Neuronal stem cell (in vitro differentiated cells): Measurements from ENCODE around the gene SCAF4.

Source experiments
- DNase-seq: peaks from one replicate; pipeline ENCODE4 v3.0.0-alpha.2; 2013; ENCODE audit warnings: low spot score
- H2AFZ ChIP-seq: one replicate; pipeline ENCODE4 v1.6.1; 2013; ENCODE audit warnings: mild to moderate bottlenecking, low read length, inconsistent platforms
- H2AK5ac ChIP-seq: 2 replicates; pipeline ENCODE4 v1.6.1; 2013; ENCODE audit warnings: low read depth, mild to moderate bottlenecking, inconsistent platforms, low read length, moderate library complexity, mixed read lengths
- H2BK120ac ChIP-seq: 2 replicates; pipeline ENCODE4 v1.6.1; 2013; ENCODE audit warnings: low read depth, mild to moderate bottlenecking, inconsistent platforms, low read length, moderate library complexity, mixed read lengths
- H2BK12ac ChIP-seq: one replicate; pipeline ENCODE4 v1.6.1; 2013; ENCODE audit warnings: low read length, inconsistent platforms
- H2BK15ac ChIP-seq: 2 replicates; pipeline ENCODE4 v1.6.1; 2013; ENCODE audit warnings: mild to moderate bottlenecking, low read length, inconsistent platforms, mixed read lengths
- H2BK5ac ChIP-seq: one replicate; pipeline ENCODE4 v1.6.1; 2013; ENCODE audit warnings: inconsistent platforms, mild to moderate bottlenecking, low read length, moderate library complexity
- H3K14ac ChIP-seq: one replicate; pipeline ENCODE4 v1.6.1; 2013; ENCODE audit warnings: low read length, inconsistent platforms
- H3K18ac ChIP-seq: 2 replicates; pipeline ENCODE4 v1.6.1; 2013; ENCODE audit warnings: low read length, inconsistent platforms
- H3K23ac ChIP-seq: 2 replicates; pipeline ENCODE4 v1.6.1; 2013; ENCODE audit warnings: low read depth, mild to moderate bottlenecking, mixed read lengths, low read length, inconsistent platforms; ENCODE audit not compliant: poor library complexity
- H3K27ac ChIP-seq: replicated peaks from 3 replicates; pipeline ENCODE4 v1.5.1; 2013; ENCODE audit warnings: low read length, inconsistent platforms
- H3K27me3 ChIP-seq, 3 experiments: 2 replicates each; pipeline ENCODE4 v1.6.1; 2013; ENCODE audit warnings: low read length in 3 of 3, mild to moderate bottlenecking in 2 of 3, inconsistent platforms in 1 of 3, low read depth in 1 of 3, mixed read lengths in 1 of 3, moderate library complexity in 1 of 3; ENCODE audit not compliant: control insufficient read depth in 3 of 3, insufficient read depth in 3 of 3
- H3K36me3 ChIP-seq, 2 donors: replicated peaks in 1 of 2; 2 replicates each; pipeline ENCODE4 v1.6.1; 2013; ENCODE audit warnings: low read length in 2 of 2; ENCODE audit not compliant: control insufficient read depth in 2 of 2, insufficient read depth in 2 of 2
- H3K4ac ChIP-seq: 2 replicates; pipeline ENCODE4 v1.6.1; 2013; ENCODE audit warnings: inconsistent platforms, mild to moderate bottlenecking, low read length, moderate library complexity
- H3K4me1 ChIP-seq, 2 donors: 1 replicate in 1 of 2; 2 replicates in 1 of 2; pipeline ENCODE4 v1.6.1; 2013; ENCODE audit warnings: low read length in 2 of 2, low read depth in 1 of 2; ENCODE audit not compliant: control insufficient read depth in 2 of 2, insufficient read depth in 1 of 2
- H3K4me2 ChIP-seq: one replicate; pipeline ENCODE4 v1.6.1; 2013; ENCODE audit warnings: mild to moderate bottlenecking, low read length, inconsistent platforms; ENCODE audit not compliant: insufficient read depth, poor library complexity, severe bottlenecking
- H3K4me3 ChIP-seq, 2 donors: 2 replicates each; pipeline ENCODE4 v1.5.1; 2013; ENCODE audit warnings: low read length in 2 of 2, mild to moderate bottlenecking in 2 of 2, inconsistent platforms in 1 of 2, moderate library complexity in 1 of 2
- H3K79me1 ChIP-seq: one replicate; pipeline ENCODE4 v1.6.1; 2013; ENCODE audit warnings: low read depth, mild to moderate bottlenecking, inconsistent platforms, low read length, moderate library complexity
- H3K9ac ChIP-seq: one replicate; pipeline ENCODE4 v1.6.1; 2013; ENCODE audit warnings: mild to moderate bottlenecking, low read depth, low read length, inconsistent platforms; ENCODE audit not compliant: poor library complexity
- H3K9me3 ChIP-seq, 2 donors: replicated peaks in 1 of 2; 2 replicates each; pipeline versions ENCODE3 to v1.6.1; 2013; ENCODE audit warnings: low read length in 2 of 2, mild to moderate bottlenecking in 2 of 2, inconsistent platforms in 1 of 2, low read depth in 1 of 2, mixed read lengths in 1 of 2, moderate library complexity in 1 of 2; ENCODE audit not compliant: control insufficient read depth in 2 of 2, insufficient read depth in 1 of 2
- H4K8ac ChIP-seq: one replicate; pipeline ENCODE4 v1.6.1; 2013; ENCODE audit warnings: low read depth, mild to moderate bottlenecking, inconsistent platforms, low read length, moderate library complexity
- H4K91ac ChIP-seq: one replicate; pipeline ENCODE4 v1.6.1; 2013; ENCODE audit warnings: low read length, low read depth, mild to moderate bottlenecking, inconsistent platforms; ENCODE audit not compliant: poor library complexity
- WGBS, 2 donors: extraction: QIAGEN DNeasy Blood & Tissue Kit; methylation state at CpG; one replicate each; pipeline ENCODE4 v1.1.7; 2013; ENCODE audit warnings: missing lambda C conversion rate in 2 of 2, mixed read lengths in 1 of 2; ENCODE audit not compliant: insufficient read length in 2 of 2, insufficient replicate concordance in 1 of 2; ENCODE audit errors: extremely low coverage in 2 of 2; 5-methylcytosine and 5-hydroxymethylcytosine counted together

Gene SCAF4

DNA sequence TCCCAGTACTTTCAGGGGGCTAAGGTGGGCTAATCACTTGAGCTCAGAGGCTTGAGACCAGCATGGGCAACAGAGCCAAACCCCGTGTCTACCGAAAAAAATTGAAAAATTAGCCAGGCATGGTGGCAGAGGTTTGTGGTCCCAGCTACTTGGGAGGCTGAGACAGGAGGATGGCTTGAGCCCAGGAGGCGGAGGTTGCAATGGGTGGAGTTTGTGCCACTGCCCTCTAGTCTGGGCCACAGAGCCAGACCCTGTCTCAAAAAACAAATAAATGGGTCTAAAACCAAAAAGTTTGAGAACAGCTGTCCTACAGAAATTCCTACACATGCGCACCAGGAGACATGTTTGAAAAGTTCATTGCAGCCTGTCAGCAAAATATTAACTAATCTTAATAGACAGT, 5.5 kb downstream of the SCAF4 start:
- H3K23ac ChIP-seq, result no peak overlapping the region
- H3K4me1 ChIP-seq, result peaks cover 0 to 4% of the 10 kb centered on the region in 2 donors
- H3K79me1 ChIP-seq, result peaks cover 3% of the 10 kb centered on the region
- no peak for DNase-seq
- no CpG with 5 or more reads among the region's 4 CpGs for WGBS, 2 donors
- no peak overlapping the region for H4K91ac ChIP-seq
- no peak overlapping the region for H3K9ac ChIP-seq
- peaks cover 0 to 28% of the 10 kb centered on the region in 2 donors for H3K9me3 ChIP-seq
- no peak overlapping the region for H2BK12ac ChIP-seq
- no peak overlapping the region for H3K14ac ChIP-seq
- H2BK120ac ChIP-seq, result no peak overlapping the region
- H3K36me3 ChIP-seq, result peaks cover 0 to 55% of the 10 kb centered on the region in 2 donors
- no peak overlapping the region for H2BK5ac ChIP-seq
- no peak overlapping the region for H3K4me3 ChIP-seq
- H3K27me3 ChIP-seq, result no peaks in the 10 kb centered on the region
- no peak overlapping the region for H2AK5ac ChIP-seq
- no peak overlapping the region for H3K27ac ChIP-seq
- no peak overlapping the region for H2BK15ac ChIP-seq
- no peak overlapping the region for H4K8ac ChIP-seq
- no peak overlapping the region for H3K18ac ChIP-seq
- H3K4me2 ChIP-seq, result no peak overlapping the region
- no peak overlapping the region for H2AFZ ChIP-seq
- H3K4ac ChIP-seq, result no peak overlapping the region

DNA sequence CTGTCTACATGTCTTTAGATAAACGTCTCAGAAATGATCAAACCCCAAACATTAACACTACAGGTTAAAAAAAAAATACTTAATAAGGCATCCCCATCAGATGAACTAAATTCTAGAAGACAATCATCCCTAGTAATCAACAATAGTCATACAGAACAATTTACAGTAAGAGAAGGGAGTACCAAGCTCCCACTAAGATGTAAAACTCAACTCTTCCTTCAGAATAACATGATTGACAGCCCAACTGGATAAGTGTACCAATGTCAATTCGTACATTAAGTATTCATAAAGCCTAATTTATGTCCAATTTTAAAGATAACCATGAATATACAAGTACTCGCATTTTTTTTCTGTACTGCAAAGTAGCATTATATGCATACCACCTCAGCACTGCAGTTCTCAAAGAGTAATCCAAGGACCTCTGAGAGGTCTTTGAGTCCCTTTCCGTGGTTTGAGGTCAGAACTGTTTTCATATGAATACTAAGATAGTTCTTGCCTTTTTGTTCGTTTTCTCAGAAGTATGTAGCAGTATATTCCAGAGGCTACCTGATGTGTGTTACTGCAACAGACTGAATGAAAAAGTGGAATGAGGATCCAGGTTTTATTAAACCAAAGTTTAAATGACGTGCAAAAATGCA, 6.6 kb downstream of the SCAF4 start:
- WGBS, 2 donors, result no CpG with 5 or more reads among the region's 6 CpGs
- Histone ChIP-seq H3K4me1 (peaks cover 0 to 4% of the 10 kb centered on the region in 2 donors), H2BK120ac (no peak overlapping the region), H3K9me3 (peaks cover 0 to 28% of the 10 kb centered on the region in 2 donors), H3K4me2 (no peak overlapping the region), H3K27ac (no peak overlapping the region), H2BK15ac (no peak overlapping the region), H4K8ac (no peak overlapping the region), H3K4ac (no peak overlapping the region), H3K36me3 (peaks cover 0 to 58% of the 10 kb centered on the region in 2 donors), H3K4me3 (no peak overlapping the region), H2AK5ac (no peak overlapping the region), H2AFZ (no peak overlapping the region), H2BK12ac (no peak overlapping the region), H3K9ac (no peak overlapping the region), H3K14ac (no peak overlapping the region), H3K27me3 (no peaks in the 10 kb centered on the region), H2BK5ac (no peak overlapping the region), H3K79me1 (peaks cover 3% of the 10 kb centered on the region), H4K91ac (no peak overlapping the region), H3K18ac (no peak overlapping the region), H3K23ac (no peak overlapping the region)
- DNase-seq, result no peak

DNA sequence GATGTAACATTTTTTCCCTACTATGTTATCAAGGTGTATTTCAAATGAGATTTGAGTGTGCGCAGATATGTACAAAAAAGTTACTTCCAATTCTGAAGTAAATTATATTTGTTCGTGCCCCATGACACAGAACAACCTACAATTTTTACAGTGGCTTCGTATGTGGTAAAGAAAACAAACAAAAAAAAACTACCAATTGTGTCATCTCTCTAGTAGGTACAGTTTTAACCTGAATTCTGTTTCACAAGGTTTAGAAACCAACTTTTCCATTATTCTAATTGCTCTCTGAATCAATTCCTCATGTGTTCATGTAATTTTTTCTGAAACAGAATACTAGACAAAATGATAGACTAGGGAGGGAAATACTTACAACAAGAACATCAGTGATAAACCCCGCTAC, 7.4 kb downstream of the SCAF4 start:
- Histone ChIP-seq H3K18ac (no peak overlapping the region), H3K23ac (no peak overlapping the region), H3K9me3 (peaks cover 0 to 28% of the 10 kb centered on the region in 2 donors), H3K27me3 (no peaks in the 10 kb centered on the region), H3K4ac (no peak overlapping the region), H3K4me2 (no peak overlapping the region), H3K9ac (no peak overlapping the region), H2BK5ac (no peak overlapping the region), H2BK120ac (no peak overlapping the region), H3K36me3 (peaks cover 0 to 59% of the 10 kb centered on the region in 2 donors), H3K4me1 (peaks cover 0 to 4% of the 10 kb centered on the region in 2 donors), H2BK15ac (no peak overlapping the region), H3K79me1 (peaks cover 3% of the 10 kb centered on the region), H2BK12ac (no peak overlapping the region), H3K14ac (no peak overlapping the region), H3K4me3 (no peak overlapping the region), H2AFZ (no peak overlapping the region), H4K8ac (no peak overlapping the region), H4K91ac (no peak overlapping the region), H2AK5ac (no peak overlapping the region), H3K27ac (no peak overlapping the region)
- DNase-seq, result no peak
- no CpG with 5 or more reads among the region's 4 CpGs for WGBS, 2 donors

DNA sequence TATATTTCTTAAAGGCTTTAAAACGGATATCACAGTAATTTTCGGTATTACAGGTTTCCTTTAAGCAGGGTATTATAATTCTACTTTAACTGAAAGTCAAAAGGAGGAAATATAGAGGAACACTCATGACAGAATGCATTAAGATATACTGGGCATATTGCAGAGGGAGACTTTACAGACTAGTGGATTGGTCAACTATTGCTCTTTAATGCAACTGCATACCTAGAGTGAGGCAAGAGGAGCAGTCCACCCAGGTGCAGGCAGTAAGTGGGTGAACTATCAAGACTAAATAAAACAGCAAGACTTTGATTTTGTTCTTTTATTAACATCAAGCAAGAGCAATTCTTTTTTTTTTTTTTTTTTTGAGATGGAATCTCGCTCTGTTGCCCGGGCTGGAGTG, 10.5 kb downstream of the SCAF4 start:
- no peaks in the 10 kb centered on the region for H3K4me1 ChIP-seq
- no peak overlapping the region for H4K91ac ChIP-seq
- H3K9me3 ChIP-seq, result peaks cover 0 to 18% of the 10 kb centered on the region in 2 donors
- H2BK12ac ChIP-seq, result no peak overlapping the region
- no peak overlapping the region for H3K4me3 ChIP-seq
- no peak for DNase-seq
- H3K9ac ChIP-seq, result no peak overlapping the region
- no CpG with 5 or more reads among the region's 4 CpGs for WGBS, 2 donors
- H3K36me3 ChIP-seq, result peaks cover 0 to 46% of the 10 kb centered on the region in 2 donors
- no peak overlapping the region for H3K4me2 ChIP-seq
- H2BK120ac ChIP-seq, result no peak overlapping the region
- H3K79me1 ChIP-seq, result peaks cover 5% of the 10 kb centered on the region
- no peak overlapping the region for H3K27ac ChIP-seq
- no peak overlapping the region for H3K23ac ChIP-seq
- H4K8ac ChIP-seq, result no peak overlapping the region
- H2AFZ ChIP-seq, result no peak overlapping the region
- no peak overlapping the region for H3K14ac ChIP-seq
- no peak overlapping the region for H3K4ac ChIP-seq
- no peak overlapping the region for H2BK15ac ChIP-seq
- no peak overlapping the region for H3K18ac ChIP-seq
- no peak overlapping the region for H2AK5ac ChIP-seq
- no peaks in the 10 kb centered on the region for H3K27me3 ChIP-seq
- no peak overlapping the region for H2BK5ac ChIP-seq
